Mucosa of descending colon (tissue), 3 donors: ENCODE measurements around the gene CDKAL1. TPM values are rescaled to one million over a fixed set of nuclear protein-coding genes. Genes with fewer than 3 reads are reported as not detected.

ENCODE experiments used
- ATAC-seq: fragments of 200-7000 bp; cut with Tn5 transposase; one replicate; pipeline ENCODE4 v1.9.1; 2020; ENCODE audit warnings: mild to moderate bottlenecking, moderate library complexity
- DNase-seq, 3 donors: peaks; one replicate each; pipeline ENCODE4 v3.0.0-alpha.2; 2020
- H3K36me3 ChIP-seq: fragments of 200-600 bp; one replicate; pipeline ENCODE4 v1.8.0; 2021; ENCODE audit warnings: low read depth, mild to moderate bottlenecking
- H3K4me1 ChIP-seq: fragments of 200-600 bp; one replicate; pipeline ENCODE4 v1.8.0; 2021; ENCODE audit warnings: low read depth, mild to moderate bottlenecking
- H3K4me3 ChIP-seq: fragments of 200-600 bp; one replicate; pipeline ENCODE4 v1.8.0; 2021; ENCODE audit warnings: mild to moderate bottlenecking
- H3K9me3 ChIP-seq: fragments of 200-600 bp; one replicate; pipeline ENCODE4 v1.8.0; 2021; ENCODE audit warnings: mild to moderate bottlenecking
- CTCF ChIP-seq: fragments of 200-600 bp; IDR thresholded peaks from one replicate; pipeline ENCODE4 v1.8.0; 2022; ENCODE audit warnings: antibody characterized with exemption, mild to moderate bottlenecking
- intact Hi-C, 2 donors: fragments of 100-400 bp; cut with DNase I in 1 of 2; cut with micrococcal nuclease in 1 of 2; formaldehyde crosslinking; loops; one replicate each; pipeline versions ENCODE4 v1.11.0 to v1.11.1; 2022; cut with DNase I, micrococcal nuclease
- total RNA-seq, 3 donors: library from RNA; stranded (reverse); fragmentation: NEBNext Ultra II Directional in 2 of 3; extraction: Animal tissue kit (Norgen Biotek cat#: 25700) in 2 of 3; gene quantifications; one replicate each; pipeline versions ENCODE4 v1.2.1 to v1.2.4, GENCODE V29; 2021 to 2023
- donor health status: DM: no; HTN: no; CAD: no; lungs with moderate emphysema.
- donor health status: DM: no; HTN: no; CAD: no.
- donor health status: DM: no; HTN: yes; CAD: no.

The CDKAL1 gene
- total RNA-seq, 3 donors from 2014 or later, result 13.4 to 15.5 (median 15.3) TPM

GRCh38 chr6:21151530-21151929, 617.3 kb downstream of the CDKAL1 start:
- TF ChIP-seq CTCF, result no peak
- H3K4me3 ChIP-seq, result no peak overlapping the region
- H3K9me3 ChIP-seq, result no peaks in the 10 kb centered on the region
- DNase-seq (no peak), ATAC-seq (no peak)
- no peaks in the 10 kb centered on the region for H3K36me3 ChIP-seq
- intact Hi-C loops, result no loop called here
- no peaks in the 10 kb centered on the region for H3K4me1 ChIP-seq

DNA sequence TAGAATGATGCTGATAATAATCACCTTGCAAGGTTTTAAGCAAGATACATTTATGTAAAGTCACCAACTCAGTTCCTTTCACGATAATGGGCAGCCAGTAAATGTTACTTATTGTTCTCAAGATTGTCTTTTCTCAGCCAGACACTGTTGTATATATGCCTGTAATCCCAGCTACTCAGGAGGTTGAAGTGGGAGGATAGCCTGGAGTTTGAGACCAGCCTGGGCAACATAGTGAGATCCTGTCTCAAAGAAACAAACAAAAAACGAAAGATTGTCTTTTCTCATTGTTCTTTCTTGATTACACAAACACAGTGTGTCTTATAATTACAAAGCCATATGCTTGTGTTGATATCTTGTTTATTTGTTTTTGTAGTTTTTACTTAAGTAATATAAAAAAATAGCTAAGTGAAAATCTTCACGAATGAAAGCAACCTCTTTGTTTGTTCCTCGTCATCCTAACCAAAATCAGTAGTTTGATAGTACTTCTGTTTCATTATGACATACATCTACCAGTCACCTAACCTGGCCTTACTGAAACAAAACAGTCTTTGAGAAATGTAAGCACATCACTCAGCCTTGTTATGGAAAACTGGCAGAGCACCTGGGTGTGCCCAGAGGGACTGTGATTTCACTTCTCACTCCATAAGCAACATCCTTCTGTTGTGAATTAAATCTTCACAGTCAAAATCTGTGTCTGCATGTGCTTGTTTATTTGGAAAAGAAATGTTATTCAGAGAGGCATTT, 623.1 kb downstream of the CDKAL1 start:
- H3K9me3 ChIP-seq, result no peaks in the 10 kb centered on the region
- no peaks in the 10 kb centered on the region for H3K36me3 ChIP-seq
- H3K4me3 ChIP-seq, result no peak overlapping the region
- intact Hi-C loops, result no loop called here
- ATAC-seq (no peak), DNase-seq (no peak)
- no peaks in the 10 kb centered on the region for H3K4me1 ChIP-seq
- no peak for TF ChIP-seq CTCF

DNA sequence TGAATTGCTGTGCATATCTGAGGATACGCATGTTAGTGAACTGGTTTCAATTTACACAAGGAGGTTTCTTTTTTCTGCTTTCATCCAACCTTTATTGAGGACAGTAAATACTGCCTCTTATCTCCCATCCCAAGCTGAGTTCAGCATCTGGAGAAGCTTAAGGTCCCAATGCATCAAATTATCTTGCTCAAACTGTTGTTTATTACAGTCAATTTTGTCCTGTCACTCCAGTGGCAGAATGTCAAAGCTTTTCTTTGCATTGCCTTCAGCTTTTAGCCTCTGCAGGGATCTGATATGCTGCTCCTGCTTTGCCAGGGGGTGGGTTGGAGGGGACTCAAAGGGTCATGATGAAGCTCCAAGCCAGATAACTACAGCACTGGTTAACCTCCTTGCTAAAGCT, 623.9 kb downstream of the CDKAL1 start:
- DNase-seq (no peak), ATAC-seq (no peak)
- Histone ChIP-seq H3K36me3 (no peaks in the 10 kb centered on the region), H3K4me3 (no peak overlapping the region), H3K4me1 (no peaks in the 10 kb centered on the region), H3K9me3 (no peaks in the 10 kb centered on the region)
- intact Hi-C loops, result no loop called here
- no peak for TF ChIP-seq CTCF

DNA sequence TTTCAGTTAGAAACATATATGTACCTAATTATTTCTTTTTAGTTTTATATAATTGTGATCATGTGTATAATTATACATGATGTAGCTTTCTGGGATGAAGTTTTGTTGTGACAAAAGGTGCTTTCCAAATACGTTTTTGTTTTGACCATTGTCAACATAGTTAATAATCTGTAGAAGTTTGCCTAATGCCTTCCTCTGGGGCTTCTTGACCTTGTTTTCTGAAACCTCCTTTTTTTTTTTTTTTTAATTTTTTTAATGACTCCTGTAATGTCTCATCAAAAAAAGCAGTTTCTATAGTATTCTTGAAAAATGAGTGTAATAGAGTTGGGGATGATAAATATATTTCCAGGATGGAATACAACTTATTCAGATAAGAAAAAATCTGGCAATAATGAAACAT, 624.6 kb downstream of the CDKAL1 start:
- Histone ChIP-seq H3K4me1 (no peaks in the 10 kb centered on the region), H3K9me3 (no peaks in the 10 kb centered on the region), H3K4me3 (no peak overlapping the region), H3K36me3 (no peaks in the 10 kb centered on the region)
- ATAC-seq (no peak), DNase-seq (no peak)
- TF ChIP-seq CTCF, result no peak
- intact Hi-C loops, result no loop called here

DNA sequence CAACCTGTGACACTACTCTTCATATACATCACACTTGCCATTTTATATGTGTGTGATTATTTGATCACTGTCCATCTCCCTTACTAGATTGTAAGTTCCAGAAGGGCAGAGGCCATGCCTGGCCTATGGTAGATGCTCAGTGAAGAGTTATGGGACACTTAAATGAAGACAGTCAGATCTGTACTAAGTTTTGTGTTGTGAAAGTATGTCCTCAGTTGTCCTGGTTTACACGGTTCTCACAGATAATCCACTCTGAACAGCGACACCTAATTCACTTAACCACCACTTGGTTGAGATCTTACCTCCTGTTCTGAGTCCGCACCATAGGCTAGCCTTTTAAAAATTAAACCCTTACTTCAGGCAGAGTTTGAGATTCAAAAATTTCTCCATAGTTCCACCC, 625.2 kb downstream of the CDKAL1 start:
- intact Hi-C loops, result no loop called here
- Histone ChIP-seq H3K4me3 (no peak overlapping the region), H3K4me1 (no peaks in the 10 kb centered on the region), H3K36me3 (no peaks in the 10 kb centered on the region), H3K9me3 (no peaks in the 10 kb centered on the region)
- TF ChIP-seq CTCF, result no peak
- ATAC-seq (no peak), DNase-seq (no peak)

DNA sequence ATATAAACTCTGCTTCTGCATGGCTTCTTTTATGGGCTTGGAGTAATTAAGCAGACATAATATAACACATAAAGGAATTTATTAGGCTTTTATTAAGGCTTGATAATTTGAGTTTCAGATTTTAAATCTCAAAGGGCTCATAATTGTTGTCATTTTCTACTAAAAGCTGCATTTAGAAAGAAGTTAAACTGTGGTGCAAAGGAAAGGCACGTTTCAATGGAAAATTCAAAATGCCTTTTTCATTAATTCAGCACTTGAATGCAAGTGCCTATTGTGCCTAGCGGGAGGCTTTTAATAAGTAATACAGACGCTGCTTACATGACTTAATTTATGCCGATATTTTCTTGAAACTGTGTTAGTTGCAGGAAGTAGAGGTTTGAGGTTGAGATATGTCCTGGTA, 627.5 kb downstream of the CDKAL1 start:
- Histone ChIP-seq H3K4me3 (no peak overlapping the region), H3K4me1 (no peaks in the 10 kb centered on the region), H3K36me3 (no peaks in the 10 kb centered on the region), H3K9me3 (no peaks in the 10 kb centered on the region)
- ATAC-seq, result no peak
- TF ChIP-seq CTCF, result no peak
- intact Hi-C loops, result no loop called here
- no peak for DNase-seq
